GM12878 (cell line): ENCODE results near the gene DKKL1. TPM values are rescaled to one million over a fixed set of nuclear protein-coding genes. Genes with fewer than 3 reads are reported as not detected.

Source experiments
- ATAC-seq: fragments of 200-7000 bp; cut with Tn5 transposase; 3 replicates; pipeline ENCODE4 v1.9.1; 2020; ENCODE audit warnings: mild to moderate bottlenecking, moderate library complexity
- BruUV-seq: library from RNA; stranded (reverse); fragments of 400-500 nt; replicated peaks from 2 replicates; lab custom pipeline; 2021; lab: Mats Ljungman, UMichigan
- CTCF ChIA-PET: fragments of 300-600 bp; sonication (Branson Sonifier 250); formaldehyde crosslinking; extraction: SDS; loops from one replicate; lab custom pipeline; 2021; ENCODE audit warnings: inconsistent platforms; lab: Yijun Ruan, JAX
- POLR2A ChIA-PET: fragments of 350-600 bp; formaldehyde crosslinking; extraction: SDS; loops from one replicate; lab custom pipeline; 2021; ENCODE audit warnings: inconsistent platforms; lab: Charles Lee
- RAD21 ChIA-PET: fragments of 300-600 bp; sonication (Branson Sonifier 250); formaldehyde crosslinking; loops from one replicate; lab custom pipeline; 2023; ENCODE audit warnings: antibody characterized with exemption; ENCODE audit not compliant: unreplicated experiment; lab: Charles Lee
- SMC1A ChIA-PET: fragments of 300-600 bp; sonication (Branson Sonifier 250); formaldehyde crosslinking; loops from one replicate; lab custom pipeline; 2023; ENCODE audit not compliant: unreplicated experiment, uncharacterized antibody; lab: Charles Lee
- DNase-seq: peaks from one replicate; pipeline ENCODE4 v3.0.0-alpha.2; 2011; ENCODE audit warnings: low read depth, low spot score
- FAIRE-seq: peaks from 3 replicates; lab custom pipeline; 2011; peaks lifted over from hg19 to GRCh38; lab: Jason Lieb, UNC
- H2AFZ ChIP-seq: 2 replicates; pipeline ENCODE4 v1.6.0; 2011; ENCODE audit warnings: low read depth, low read length, control low read depth; ENCODE audit not compliant: control insufficient read depth
- H3K27ac ChIP-seq: 2 replicates; pipeline ENCODE4 v1.5.1; 2011; ENCODE audit warnings: control low read depth; ENCODE audit not compliant: control insufficient read depth, insufficient read depth
- H3K27me3 ChIP-seq, 2 experiments: replicated peaks in 1 of 2; 2 replicates each; pipeline versions ENCODE4 v1.6.0 to v1.6.1; 2011; ENCODE audit warnings: low read length in 1 of 2; ENCODE audit not compliant: control insufficient read depth in 2 of 2, insufficient read depth in 2 of 2
- H3K36me3 ChIP-seq, 2 experiments: 2 replicates each; pipeline ENCODE4 v1.5.1; 2011; ENCODE audit warnings: low read length in 1 of 2; ENCODE audit not compliant: control insufficient read depth in 2 of 2, insufficient read depth in 2 of 2
- H3K4me1 ChIP-seq: 2 replicates; pipeline ENCODE4 v1.6.1; 2011; ENCODE audit warnings: mild to moderate bottlenecking, low read length, moderate library complexity, mixed read lengths; ENCODE audit not compliant: control insufficient read depth, insufficient read depth
- H3K4me2 ChIP-seq: 2 replicates; pipeline ENCODE4 v1.6.0; 2011; ENCODE audit warnings: control low read depth; ENCODE audit not compliant: control insufficient read depth, insufficient read depth
- H3K4me3 ChIP-seq: fragments of 200-600 bp; sonication (generic); 2 replicates; pipeline ENCODE4 v1.5.1; 2016
- H3K79me2 ChIP-seq: 2 replicates; pipeline ENCODE4 v1.6.0; 2011; ENCODE audit warnings: low read length; ENCODE audit not compliant: control insufficient read depth, insufficient read depth
- H3K9ac ChIP-seq: 2 replicates; pipeline ENCODE4 v1.8.0; 2011; ENCODE audit warnings: low read length, control low read depth, mixed read lengths; ENCODE audit not compliant: control insufficient read depth, insufficient read depth
- H3K9me3 ChIP-seq: replicated peaks from 3 replicates; pipeline ENCODE4 v1.5.1; 2011; ENCODE audit warnings: mild to moderate bottlenecking, low read length; ENCODE audit not compliant: control insufficient read depth, insufficient read depth
- H4K20me1 ChIP-seq: 2 replicates; pipeline ENCODE4 v1.6.0; 2011; ENCODE audit not compliant: control insufficient read depth, insufficient read depth
- ATF2 ChIP-seq: IDR thresholded peaks from 2 replicates; pipeline ENCODE4 v1.6.1; 2012; ENCODE audit warnings: low read length, inconsistent platforms
- ATF3 ChIP-seq: IDR thresholded peaks from 2 replicates; pipeline ENCODE4 v1.6.1; 2011; ENCODE audit warnings: low read depth, mild to moderate bottlenecking, low read length, moderate library complexity, borderline replicate concordance; ENCODE audit errors: extremely low read depth
- ELK1 ChIP-seq: IDR thresholded peaks from 2 replicates; pipeline ENCODE4 v1.6.1; 2012; ENCODE audit warnings: low read depth, low read length, improper control_type of control experiment
- FOXK2 ChIP-seq: fragments of 450-650 bp; IDR thresholded peaks from 2 replicates; pipeline ENCODE4 v1.6.1; 2017; ENCODE audit warnings: mild to moderate bottlenecking, moderate library complexity
- HCFC1 ChIP-seq: fragments of 150-350 bp; IDR thresholded peaks from 2 replicates; pipeline ENCODE4 v1.6.1; 2014; ENCODE audit warnings: low read length
- HDGF ChIP-seq: fragments of 450-650 bp; IDR thresholded peaks from 2 replicates; pipeline ENCODE4 v1.6.1; 2016; ENCODE audit warnings: antibody characterized with exemption
- IKZF1 ChIP-seq: fragments of 450-650 bp; conservative IDR thresholded peaks from 2 replicates; pipeline ENCODE4 v1.6.1; 2017; ENCODE audit warnings: antibody characterized with exemption, mild to moderate bottlenecking
- JUNB ChIP-seq: IDR thresholded peaks from 2 replicates; pipeline ENCODE4 v1.6.1; 2016; ENCODE audit warnings: antibody characterized with exemption, mild to moderate bottlenecking
- KLF5 ChIP-seq: fragments of 450-650 bp; IDR thresholded peaks from 2 replicates; pipeline ENCODE4 v1.6.1; 2014; ENCODE audit warnings: mild to moderate bottlenecking; ENCODE audit not compliant: partially characterized antibody
- NFYA ChIP-seq: IDR thresholded peaks from 2 replicates; pipeline ENCODE4 v1.6.1; 2011; ENCODE audit warnings: low read depth, mild to moderate bottlenecking, low read length, improper control_type of control experiment, borderline replicate concordance
- NR2C1 ChIP-seq: fragments of 450-650 bp; IDR thresholded peaks from 2 replicates; pipeline ENCODE4 v1.6.1; 2017; ENCODE audit warnings: antibody characterized with exemption, mild to moderate bottlenecking, moderate library complexity
- NR2F1 ChIP-seq: fragments of 450-650 bp; conservative IDR thresholded peaks from 2 replicates; pipeline ENCODE4 v1.6.1; 2017; ENCODE audit warnings: mild to moderate bottlenecking
- PML ChIP-seq: IDR thresholded peaks from 2 replicates; pipeline ENCODE4 v1.6.1; 2012; ENCODE audit warnings: low read length, inconsistent platforms
- RELA ChIP-seq: fragments of 450-650 bp; IDR thresholded peaks from 2 replicates; pipeline ENCODE4 v1.8.0; 2014; ENCODE audit warnings: borderline replicate concordance; ENCODE audit not compliant: partially characterized antibody
- RFX5 ChIP-seq: IDR thresholded peaks from 2 replicates; pipeline ENCODE4 v1.6.1; 2011; ENCODE audit warnings: low read depth, low read length, improper control_type of control experiment
- SKIL ChIP-seq: fragments of 450-650 bp; IDR thresholded peaks from 2 replicates; pipeline ENCODE4 v1.6.1; 2017; ENCODE audit warnings: mild to moderate bottlenecking, low read depth, inconsistent platforms; ENCODE audit not compliant: poor library complexity, severe bottlenecking
- SPI1 ChIP-seq: IDR thresholded peaks from 2 replicates; pipeline ENCODE4 v1.6.1; 2011; ENCODE audit warnings: low read depth, mild to moderate bottlenecking, low read length, moderate library complexity, borderline replicate concordance; ENCODE audit not compliant: insufficient read depth
- SREBF2 ChIP-seq: IDR thresholded peaks from 2 replicates; pipeline ENCODE4 v1.6.1; 2012; ENCODE audit warnings: mild to moderate bottlenecking, low read length
- TAF1 ChIP-seq: IDR thresholded peaks from 2 replicates; pipeline ENCODE4 v1.6.1; 2011; ENCODE audit warnings: mild to moderate bottlenecking, low read depth, low read length, borderline replicate concordance
- WGBS: methylation state at CpG from one replicate; pipeline ENCODE4 v1.1.6; 2016; ENCODE audit warnings: low lambda C conversion rate; ENCODE audit not compliant: insufficient replicate concordance, insufficient coverage; ENCODE audit errors: missing lambda C conversion rate; 5-methylcytosine and 5-hydroxymethylcytosine counted together
- in situ Hi-C: fragments of 300-500 bp; cut with MboI; formaldehyde crosslinking; loops from 9 replicates; pipeline ENCODE4 v1.14.3; 2018; ENCODE audit warnings: mixed read lengths
- intact Hi-C: fragments of 100-400 bp; cut with micrococcal nuclease; formaldehyde crosslinking; loops from one replicate; pipeline ENCODE4 v1.14.2; 2022; ENCODE audit not compliant: unreplicated experiment
- polyA plus RNA-seq, 11 experiments: library from polyadenylated mRNA; depleted of rRNA in 4 of 11; unstranded in 6 of 11; stranded (reverse) in 5 of 11; fragments of >200 nt; fragmentation: Nextera tagmentation in 4 of 11; fragmentation: Illumina TruSeq in 1 of 11; extraction: Ambion mirVana in 4 of 11; extraction: Trizol in 1 of 11; gene quantifications; 1 replicate in 1 of 11; 2 replicates in 10 of 11; pipeline versions ENCODE4 v1.2.1 to v1.2.3, GENCODE V29; 2011 to 2016; ENCODE audit warnings: inconsistent platforms in 2 of 11, missing spikeins in 2 of 11, low read depth in 1 of 11
- total RNA-seq, 4 experiments: library from RNA; depleted of rRNA in 3 of 4; stranded (reverse); fragments of >200 nt in 3 of 4; fragmentation: Illumina TruSeq in 1 of 4; extraction: Trizol in 1 of 4; gene quantifications; 2 replicates each; pipeline versions ENCODE4 v1.2.1 to v1.2.3, GENCODE V29; 2013 to 2021

The DKKL1 gene
- total and polyA plus RNA-seq, 10 of the 15 experiments (the other 5 are each of a cell fraction or from before 2014, with no cell fraction given): not detected

GRCh38 chr19:49340069-49340864 is 23.4 kb upstream of the DKKL1 start:
- intact Hi-C loops: loop anchor here (1.0 kb wide), 1 partner anchor 103 kb away; no protein-coding TSS in a partner anchor
- SMC1A ChIA-PET: interaction anchor here (0.8 to 3.2 kb wide), 7 partner anchors 8 to 132 kb away, joined by 3 to 13 read pairs (median 3); no protein-coding TSS in a partner anchor
- FAIRE-seq (peak; percentile 23), ATAC-seq (peak; percentile 80), DNase-seq (peak; percentile 93)
- Histone ChIP-seq H3K9ac (no peak overlapping the region), H3K36me3 (peaks cover 0 to 3% of the 10 kb centered on the region in 2 experiments; a peak in 1 of 4 replicates), H3K4me1 (peaks cover 27% of the 10 kb centered on the region), H3K79me2 (peaks cover 32% of the 10 kb centered on the region), H3K9me3 (no peaks in the 10 kb centered on the region), H4K20me1 (no peaks in the 10 kb centered on the region), H2AFZ (no peak overlapping the region), H3K4me2 (peak overlapping the region; percentile 71), H3K4me3 (0 out of 2 replicates have a peak overlapping the region, but pooled peaks have one; percentile 20), H3K27me3 (no peaks in the 10 kb centered on the region), H3K27ac (no peak overlapping the region)
- BruUV-seq: no TSS peak
- CTCF ChIA-PET: interaction anchor here (1.0 to 3.0 kb wide), 6 partner anchors 9 to 133 kb away, joined by 3 to 17 read pairs (median 6); partner anchors contain the start of gene FLT3LG
- RAD21 ChIA-PET: interaction anchor here (0.7 to 2.8 kb wide), 10 partner anchors 9 to 129 kb away, joined by 3 to 15 read pairs (median 5); no protein-coding TSS in a partner anchor
- in situ Hi-C loops: no loop called here
- POLR2A ChIA-PET: interaction anchor here (0.6 to 3.0 kb wide), 10 partner anchors 8 to 112 kb away, joined by 3 to 44 read pairs (median 5); partner anchors contain the start of gene PIH1D1
- 4% methylated on average over 29 of the region's 36 CpGs for WGBS
- peak; percentile 93 for TF ChIP-seq HDGF
- no peak for TF ChIP-seq HCFC1
- no peak for TF ChIP-seq FOXK2
- TF ChIP-seq NFYA: no peak
- TF ChIP-seq NR2F1: peak; percentile 88
- TF ChIP-seq JUNB: no peak
- peak; percentile 57; the same call in 1 of the 2 replicates for TF ChIP-seq ATF3
- peak; percentile 14; the same call in 1 of the 2 replicates for TF ChIP-seq PML
- TF ChIP-seq RFX5: no peak
- 0 out of 2 replicates have a peak, but pooled peaks have one; percentile 24 for TF ChIP-seq TAF1
- no peak for TF ChIP-seq SREBF2
- no peak; the same call in 1 of the 2 replicates for TF ChIP-seq ATF2
- peak; percentile 23; the same call in 1 of the 2 replicates for TF ChIP-seq ELK1
- TF ChIP-seq SKIL: peak; percentile 93
- TF ChIP-seq SPI1: peak; percentile 61; the same call in 1 of the 2 replicates
- TF ChIP-seq IKZF1: peak; percentile 94
- peak; percentile 91 for TF ChIP-seq RELA
- peak; percentile 64 for TF ChIP-seq KLF5
- TF ChIP-seq NR2C1: no peak
